Measurements from ENCODE around the gene KRAS.

DNA sequence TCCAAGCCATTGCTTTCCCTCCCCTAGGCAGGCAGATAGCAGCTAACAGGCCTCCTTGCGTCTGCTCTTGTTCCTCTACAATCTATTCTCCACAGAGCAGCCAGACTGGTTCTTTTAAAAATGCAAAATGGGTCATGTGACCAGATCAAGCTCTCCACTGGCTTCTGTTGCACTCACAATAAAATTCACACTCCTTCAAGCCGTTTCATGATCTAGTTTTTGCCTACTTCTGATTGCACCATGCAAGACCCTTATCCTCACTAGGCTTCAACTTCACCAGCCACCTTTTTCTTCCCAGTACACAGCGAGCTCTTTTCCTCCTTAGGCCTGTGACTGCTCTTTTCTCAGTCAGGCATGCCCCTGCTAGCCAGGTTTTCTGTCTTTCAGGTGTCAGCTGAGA, 6.1 kb upstream of the KRAS start:
- TF ChIP-seq, protein P1, sequence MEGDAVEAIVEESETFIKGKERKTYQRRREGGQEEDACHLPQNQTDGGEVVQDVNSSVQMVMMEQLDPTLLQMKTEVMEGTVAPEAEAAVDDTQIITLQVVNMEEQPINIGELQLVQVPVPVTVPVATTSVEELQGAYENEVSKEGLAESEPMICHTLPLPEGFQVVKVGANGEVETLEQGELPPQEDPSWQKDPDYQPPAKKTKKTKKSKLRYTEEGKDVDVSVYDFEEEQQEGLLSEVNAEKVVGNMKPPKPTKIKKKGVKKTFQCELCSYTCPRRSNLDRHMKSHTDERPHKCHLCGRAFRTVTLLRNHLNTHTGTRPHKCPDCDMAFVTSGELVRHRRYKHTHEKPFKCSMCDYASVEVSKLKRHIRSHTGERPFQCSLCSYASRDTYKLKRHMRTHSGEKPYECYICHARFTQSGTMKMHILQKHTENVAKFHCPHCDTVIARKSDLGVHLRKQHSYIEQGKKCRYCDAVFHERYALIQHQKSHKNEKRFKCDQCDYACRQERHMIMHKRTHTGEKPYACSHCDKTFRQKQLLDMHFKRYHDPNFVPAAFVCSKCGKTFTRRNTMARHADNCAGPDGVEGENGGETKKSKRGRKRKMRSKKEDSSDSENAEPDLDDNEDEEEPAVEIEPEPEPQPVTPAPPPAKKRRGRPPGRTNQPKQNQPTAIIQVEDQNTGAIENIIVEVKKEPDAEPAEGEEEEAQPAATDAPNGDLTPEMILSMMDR (CRISPR knock-in tag; IDR thresholded peaks at IDR 0.05) = no peak
- TF ChIP-seq, protein P2, sequence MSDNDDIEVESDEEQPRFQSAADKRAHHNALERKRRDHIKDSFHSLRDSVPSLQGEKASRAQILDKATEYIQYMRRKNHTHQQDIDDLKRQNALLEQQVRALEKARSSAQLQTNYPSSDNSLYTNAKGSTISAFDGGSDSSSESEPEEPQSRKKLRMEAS (IDR thresholded peaks at IDR 0.05) = no peak
- TF ChIP-seq ZNF263 (CRISPR knock-in tag; IDR thresholded peaks at IDR 0.05) (no peak), ZNF672 (CRISPR knock-in tag; IDR thresholded peaks at IDR 0.05) (no peak), PATZ1 (CRISPR knock-in tag; IDR thresholded peaks at IDR 0.05) (no peak), MAFG (CRISPR knock-in tag; IDR thresholded peaks at IDR 0.05) (no peak), BHLHE40 (IDR thresholded peaks at IDR 0.05; ENCODE audit: low read length) (no peak), SMC3 (IDR thresholded peaks at IDR 0.05; ENCODE audit: low read length) (no peak), MBNL3 (CRISPR knock-in tag; conservative IDR thresholded peaks at IDR 0.05) (no peak)
